ENCODE data around the gene KY. TPM values are rescaled to one million over a fixed set of nuclear protein-coding genes. Genes with fewer than 3 reads are reported as not detected.

KY gene
- polyA plus RNA-seq, 1 donor (not counting 4 experiments of a cell fraction or from before 2014, with no cell fraction given) = not detected

GRCh38 chr3:134687642-134688041 is 36.8 kb upstream of the KY start:
- no peak for FAIRE-seq
- Histone ChIP-seq H3K4me2 (ENCODE audit: control insufficient read depth, extremely low read depth, insufficient read depth, low read depth, low read length) (no peak overlapping the region), H2AFZ (ENCODE audit: control insufficient read depth, low read length) (no peak overlapping the region), H3K27ac (ENCODE audit: control insufficient read depth, insufficient read depth, low read length) (no peak overlapping the region), H4K20me1 (ENCODE audit: control insufficient read depth, extremely low read depth, insufficient read depth, low read length) (no peaks in the 10 kb centered on the region), H3K9me1 (ENCODE audit: control insufficient read depth, extremely low read depth, insufficient read depth, low read length) (no peaks in the 10 kb centered on the region), H3K36me3 (ENCODE audit: control insufficient read depth in 2 of 2, extremely low read depth in 1 of 2, insufficient read depth in 2 of 2, low read length in 2 of 2) (no peaks in the 10 kb centered on the region), H3K27me3 (ENCODE audit: control insufficient read depth, extremely low read depth, insufficient read depth, low read length) (no peaks in the 10 kb centered on the region), H3K4me1 (ENCODE audit: control insufficient read depth, extremely low read depth, insufficient read depth, low read length) (no peaks in the 10 kb centered on the region), H3K4me3 (ENCODE audit: control insufficient read depth in 2 of 3, extremely low read depth in 1 of 3, insufficient read depth in 2 of 3, low read depth in 1 of 3, low read length in 3 of 3) (no peak overlapping the region), H3K9ac (ENCODE audit: control insufficient read depth, extremely low read depth, insufficient read depth, low read length) (no peak overlapping the region), H3K79me2 (ENCODE audit: control insufficient read depth, insufficient read depth, low read length) (no peaks in the 10 kb centered on the region), H3K9me3 (ENCODE audit: control insufficient read depth, low read depth, low read length) (no peaks in the 10 kb centered on the region)
- DNase-seq (ENCODE audit: low read depth, low spot score) = no peak
- dilution Hi-C loops (cut with MboI; ENCODE audit: extremely low pct_ligation_motif_present, low sequenced_read_pairs) = no loop called here
- TF ChIP-seq EZH2 (IDR thresholded peaks at IDR 0.05; ENCODE audit: low read length) = no peak
- no peak for TF ChIP-seq CTCF (optimal IDR thresholded peaks at IDR 0.05 in 1 of 3, IDR thresholded peaks at IDR 0.05 in 1 of 3, conservative IDR thresholded peaks at IDR 0.05 in 1 of 3; ENCODE audit: extremely low read depth in 1 of 3, insufficient read depth in 2 of 3, low read length in 3 of 3)

- H3K36me3 ChIP-seq (ENCODE audit: control insufficient read depth in 2 of 2, extremely low read depth in 1 of 2, insufficient read depth in 2 of 2, low read length in 2 of 2) = no peaks in the 10 kb centered on the region
- no peak overlapping the region for H3K4me3 ChIP-seq (ENCODE audit: control insufficient read depth in 2 of 3, extremely low read depth in 1 of 3, insufficient read depth in 2 of 3, low read depth in 1 of 3, low read length in 3 of 3)
- H3K4me1 ChIP-seq (ENCODE audit: control insufficient read depth, extremely low read depth, insufficient read depth, low read length) = no peaks in the 10 kb centered on the region
- peaks cover 4% of the 10 kb centered on the region for H3K27me3 ChIP-seq (ENCODE audit: control insufficient read depth, extremely low read depth, insufficient read depth, low read length)
- H4K20me1 ChIP-seq (ENCODE audit: control insufficient read depth, extremely low read depth, insufficient read depth, low read length) = no peaks in the 10 kb centered on the region
- no peaks in the 10 kb centered on the region for H3K9me1 ChIP-seq (ENCODE audit: control insufficient read depth, extremely low read depth, insufficient read depth, low read length)
- DNase-seq (ENCODE audit: low read depth, low spot score) (no peak), FAIRE-seq (no peak)
- no peak overlapping the region for H3K4me2 ChIP-seq (ENCODE audit: control insufficient read depth, extremely low read depth, insufficient read depth, low read depth, low read length)
- dilution Hi-C loops (cut with MboI; ENCODE audit: extremely low pct_ligation_motif_present, low sequenced_read_pairs) = no loop called here
- no peaks in the 10 kb centered on the region for H3K79me2 ChIP-seq (ENCODE audit: control insufficient read depth, insufficient read depth, low read length)
- no peak overlapping the region for H3K27ac ChIP-seq (ENCODE audit: control insufficient read depth, insufficient read depth, low read length)
- no peaks in the 10 kb centered on the region for H3K9me3 ChIP-seq (ENCODE audit: control insufficient read depth, low read depth, low read length)
- TF ChIP-seq EZH2 (IDR thresholded peaks at IDR 0.05; ENCODE audit: low read length) = no peak
- no peak for TF ChIP-seq CTCF (optimal IDR thresholded peaks at IDR 0.05 in 1 of 3, IDR thresholded peaks at IDR 0.05 in 1 of 3, conservative IDR thresholded peaks at IDR 0.05 in 1 of 3; ENCODE audit: extremely low read depth in 1 of 3, insufficient read depth in 2 of 3, low read length in 3 of 3)
- no peak overlapping the region for H3K9ac ChIP-seq (ENCODE audit: control insufficient read depth, extremely low read depth, insufficient read depth, low read length)
- H2AFZ ChIP-seq (ENCODE audit: control insufficient read depth, low read length) = no peak overlapping the region
These were observed 35.3 kb upstream of the KY start for GRCh38 chr3:134685929-134686802.

All from keratinocyte (primary cell).